ENCODE results near the gene PPP5C. TPM values are rescaled to one million over a fixed set of nuclear protein-coding genes. Genes with fewer than 3 reads are reported as not detected.

The PPP5C gene
- total RNA-seq, 1 donor from 2014 or later: 31.3 TPM

DNA sequence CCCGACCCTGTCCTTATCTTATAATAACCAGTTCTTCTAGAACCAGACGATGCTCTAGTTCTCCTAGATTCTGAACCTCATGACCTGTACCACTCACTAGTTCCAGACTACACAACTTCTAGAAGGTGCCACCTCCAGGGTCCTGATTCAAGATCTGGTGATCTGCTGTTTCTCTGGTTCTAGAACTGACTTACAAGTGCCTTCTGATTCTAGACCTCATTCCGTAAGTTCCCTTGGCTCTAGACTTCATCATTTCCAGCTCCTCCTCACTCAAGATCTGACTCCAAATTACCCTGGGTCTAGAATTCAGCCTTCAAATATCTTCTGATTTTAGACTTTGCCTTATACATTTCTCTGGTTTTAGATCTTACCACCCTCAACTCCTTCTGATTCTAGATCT lies 5.0 kb upstream of the PPP5C start:
- no peak for FAIRE-seq
- Histone ChIP-seq H3K36me3 (ENCODE audit: control insufficient read depth, insufficient read depth, low read length) (no peaks in the 10 kb centered on the region), H3K4me3 (ENCODE audit: low read depth, low read length) (no peak overlapping the region), H3K27me3 (ENCODE audit: control insufficient read depth, insufficient read depth, low read length) (peaks cover 2% of the 10 kb centered on the region)
- TF ChIP-seq, protein P1, sequence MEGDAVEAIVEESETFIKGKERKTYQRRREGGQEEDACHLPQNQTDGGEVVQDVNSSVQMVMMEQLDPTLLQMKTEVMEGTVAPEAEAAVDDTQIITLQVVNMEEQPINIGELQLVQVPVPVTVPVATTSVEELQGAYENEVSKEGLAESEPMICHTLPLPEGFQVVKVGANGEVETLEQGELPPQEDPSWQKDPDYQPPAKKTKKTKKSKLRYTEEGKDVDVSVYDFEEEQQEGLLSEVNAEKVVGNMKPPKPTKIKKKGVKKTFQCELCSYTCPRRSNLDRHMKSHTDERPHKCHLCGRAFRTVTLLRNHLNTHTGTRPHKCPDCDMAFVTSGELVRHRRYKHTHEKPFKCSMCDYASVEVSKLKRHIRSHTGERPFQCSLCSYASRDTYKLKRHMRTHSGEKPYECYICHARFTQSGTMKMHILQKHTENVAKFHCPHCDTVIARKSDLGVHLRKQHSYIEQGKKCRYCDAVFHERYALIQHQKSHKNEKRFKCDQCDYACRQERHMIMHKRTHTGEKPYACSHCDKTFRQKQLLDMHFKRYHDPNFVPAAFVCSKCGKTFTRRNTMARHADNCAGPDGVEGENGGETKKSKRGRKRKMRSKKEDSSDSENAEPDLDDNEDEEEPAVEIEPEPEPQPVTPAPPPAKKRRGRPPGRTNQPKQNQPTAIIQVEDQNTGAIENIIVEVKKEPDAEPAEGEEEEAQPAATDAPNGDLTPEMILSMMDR (IDR thresholded peaks at IDR 0.05; ENCODE audit: insufficient read depth, low read length, severe bottlenecking): no peak
- DNase-seq (ENCODE audit: low read depth): no peak

DNA sequence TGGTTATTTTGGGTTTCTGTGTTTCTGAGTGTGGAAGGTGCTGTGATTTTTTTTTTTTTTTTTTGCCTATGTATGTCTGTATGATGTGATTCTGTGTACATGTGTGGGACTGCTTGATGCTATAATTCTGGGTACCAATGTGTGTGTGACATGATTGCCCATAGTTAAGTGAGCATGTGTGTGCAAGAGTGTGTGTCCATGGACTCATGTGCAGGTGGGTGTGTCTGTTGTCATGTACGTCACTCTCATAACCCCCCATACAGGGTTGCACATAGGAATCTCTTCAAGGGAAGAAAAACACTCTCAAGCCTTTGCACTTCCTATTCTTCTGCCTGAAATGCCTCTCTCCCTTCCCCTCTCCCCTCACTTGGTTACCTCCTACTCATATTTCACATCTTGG lies 2.5 kb upstream of the PPP5C start:
- Histone ChIP-seq H3K4me3 (ENCODE audit: low read depth, low read length) (no peak overlapping the region), H3K36me3 (ENCODE audit: control insufficient read depth, insufficient read depth, low read length) (no peaks in the 10 kb centered on the region), H3K27me3 (ENCODE audit: control insufficient read depth, insufficient read depth, low read length) (peaks cover 2% of the 10 kb centered on the region)
- no peak for FAIRE-seq
- DNase-seq (ENCODE audit: low read depth): no peak
- TF ChIP-seq, protein P1 (IDR thresholded peaks at IDR 0.05; ENCODE audit: insufficient read depth, low read length, severe bottlenecking): no peak

DNA sequence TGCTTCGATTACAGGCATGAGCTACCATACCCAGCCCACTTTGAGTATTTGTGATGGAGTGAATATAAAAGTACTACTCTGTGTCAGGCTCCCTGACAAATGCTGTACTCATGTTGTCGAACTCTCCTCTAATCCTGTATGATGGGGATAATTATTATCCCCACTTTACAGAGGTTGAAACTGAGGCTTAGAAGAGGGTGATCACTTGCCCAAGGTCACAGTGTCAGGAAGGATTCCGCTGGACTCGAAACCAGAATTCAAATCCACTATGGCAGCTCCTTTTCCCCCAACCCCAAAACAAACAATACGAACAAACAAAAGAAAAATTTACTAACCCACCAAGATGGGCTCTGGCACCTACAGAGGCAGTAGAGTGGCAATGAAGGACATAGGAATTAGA lies 1.7 kb upstream of the PPP5C start:
- TF ChIP-seq, protein P1 (IDR thresholded peaks at IDR 0.05; ENCODE audit: insufficient read depth, low read length, severe bottlenecking): no peak

DNA sequence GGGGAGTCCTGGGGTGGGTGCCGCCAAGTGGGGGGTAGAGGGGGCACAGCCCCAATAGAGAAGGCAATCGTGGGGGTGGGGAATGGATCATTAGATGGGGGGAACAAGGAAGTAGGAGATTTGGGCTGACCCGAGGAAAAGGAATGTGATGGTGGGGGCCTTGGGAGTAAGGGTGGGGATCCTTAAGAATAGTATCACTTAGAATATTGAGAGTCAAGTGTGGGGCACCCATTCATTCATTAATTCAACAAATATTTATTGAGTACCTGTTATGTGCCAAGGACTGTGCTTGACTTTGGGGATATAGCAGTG lies 641 bp downstream of the PPP5C start:
- peak overlapping the region; percentile 91 for H3K4me3 ChIP-seq (ENCODE audit: low read depth, low read length)
- no peak for DNase-seq (ENCODE audit: low read depth)
- FAIRE-seq: no peak
- H3K27me3 ChIP-seq (ENCODE audit: control insufficient read depth, insufficient read depth, low read length): no peaks in the 10 kb centered on the region
- no peaks in the 10 kb centered on the region for H3K36me3 ChIP-seq (ENCODE audit: control insufficient read depth, insufficient read depth, low read length)
- TF ChIP-seq, protein P1 (IDR thresholded peaks at IDR 0.05; ENCODE audit: insufficient read depth, low read length, severe bottlenecking): no peak

More for the DNA sequence above, 1.7 kb upstream of the PPP5C start:
- Histone ChIP-seq H3K27me3 (ENCODE audit: control insufficient read depth, insufficient read depth, low read length) (peaks cover 1% of the 10 kb centered on the region), H3K4me3 (ENCODE audit: low read depth, low read length) (no peak overlapping the region), H3K36me3 (ENCODE audit: control insufficient read depth, insufficient read depth, low read length) (no peaks in the 10 kb centered on the region)
- FAIRE-seq (no peak), DNase-seq (ENCODE audit: low read depth) (no peak)

DNA sequence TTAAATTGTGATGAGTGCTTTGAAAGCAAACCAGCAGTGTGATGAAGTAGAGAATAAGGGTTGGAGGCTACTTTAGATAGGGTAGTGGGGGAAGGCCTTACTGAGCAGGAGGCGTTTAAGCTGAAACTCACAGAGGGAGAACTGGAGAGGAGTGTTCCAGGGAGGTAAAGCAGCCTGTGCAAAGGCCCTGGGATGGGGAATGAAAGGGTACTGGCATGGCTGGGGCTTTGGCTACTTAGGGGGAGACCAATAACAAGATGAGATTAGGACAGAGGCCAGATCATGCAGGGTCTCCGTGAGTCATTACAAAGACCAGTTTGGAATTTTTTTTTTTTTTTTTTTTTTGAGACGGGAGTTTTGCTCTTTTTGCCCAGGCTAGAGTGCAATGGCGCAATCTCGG lies 1.1 kb downstream of the PPP5C start:
- Histone ChIP-seq H3K27me3 (ENCODE audit: control insufficient read depth, insufficient read depth, low read length) (no peaks in the 10 kb centered on the region), H3K36me3 (ENCODE audit: control insufficient read depth, insufficient read depth, low read length) (no peaks in the 10 kb centered on the region), H3K4me3 (ENCODE audit: low read depth, low read length) (no peak overlapping the region)
- FAIRE-seq: no peak
- no peak for DNase-seq (ENCODE audit: low read depth)
- TF ChIP-seq, protein P1 (IDR thresholded peaks at IDR 0.05; ENCODE audit: insufficient read depth, low read length, severe bottlenecking): no peak

DNA sequence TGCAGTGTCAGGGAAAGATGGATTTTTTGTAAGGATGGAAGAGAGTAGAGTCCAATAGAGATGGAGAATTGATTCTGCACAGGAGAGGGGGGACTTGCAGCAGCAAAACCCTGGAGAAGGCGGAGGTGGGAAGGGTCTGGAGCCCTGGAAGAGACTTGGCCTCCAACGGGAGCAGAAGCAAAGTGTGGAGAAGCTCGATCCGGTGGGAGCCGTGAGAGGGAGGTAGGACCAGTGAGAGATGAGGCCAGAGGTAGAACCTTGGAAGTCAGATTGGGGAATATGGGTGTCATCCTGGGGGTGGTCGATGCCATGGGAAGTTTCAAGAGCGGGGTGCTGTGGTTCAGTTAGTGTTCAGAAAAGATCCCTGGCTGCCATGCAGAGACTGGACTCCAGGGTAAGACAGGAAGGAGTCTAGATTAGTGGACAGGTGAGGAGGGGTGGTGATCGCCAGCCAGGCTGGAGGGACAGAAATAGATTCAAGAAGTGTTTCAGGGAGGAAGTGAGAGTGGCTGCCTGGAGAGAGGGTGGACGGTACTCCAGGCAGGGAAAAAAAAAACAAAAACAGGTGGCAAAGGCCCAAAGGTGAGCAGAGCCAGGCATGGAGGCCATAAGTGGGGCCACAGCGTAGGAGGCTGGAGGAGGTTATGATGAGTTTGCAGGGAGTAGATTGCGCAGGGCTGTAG lies 2.6 kb downstream of the PPP5C start:
- FAIRE-seq (no peak), DNase-seq (ENCODE audit: low read depth) (no peak)
- H3K27me3 ChIP-seq (ENCODE audit: control insufficient read depth, insufficient read depth, low read length): no peaks in the 10 kb centered on the region
- TF ChIP-seq, protein P1 (IDR thresholded peaks at IDR 0.05; ENCODE audit: insufficient read depth, low read length, severe bottlenecking): no peak
- peaks cover 7% of the 10 kb centered on the region for H3K36me3 ChIP-seq (ENCODE audit: control insufficient read depth, insufficient read depth, low read length)
- no peak overlapping the region for H3K4me3 ChIP-seq (ENCODE audit: low read depth, low read length)
